Right lobe of liver (tissue), 4 donors: ENCODE measurements around the gene PDPK1.

Experiments
- POLR2A ChIP-seq: fragments of 450-650 bp; IDR thresholded peaks from one replicate; pipeline ENCODE4 v1.6.1; 2017; ENCODE audit warnings: antibody characterized with exemption, mild to moderate bottlenecking
- TF ChIP-seq, protein P1 (sequence below), 4 donors: fragments of 200-600 bp in 3 of 4; fragments of 450-650 bp in 1 of 4; IDR thresholded peaks; one replicate each; pipeline versions ENCODE4 v1.5.1 to v1.8.0; 2016 to 2022; ENCODE audit warnings: antibody characterized with exemption in 4 of 4, mild to moderate bottlenecking in 2 of 4
- donor health status: DM: no; HTN: no; CAD: no.
- donor health status: DM: no; HTN: no; CAD: no.
- donor health status: DM: no; HTN: yes; CAD: no.

DNA sequence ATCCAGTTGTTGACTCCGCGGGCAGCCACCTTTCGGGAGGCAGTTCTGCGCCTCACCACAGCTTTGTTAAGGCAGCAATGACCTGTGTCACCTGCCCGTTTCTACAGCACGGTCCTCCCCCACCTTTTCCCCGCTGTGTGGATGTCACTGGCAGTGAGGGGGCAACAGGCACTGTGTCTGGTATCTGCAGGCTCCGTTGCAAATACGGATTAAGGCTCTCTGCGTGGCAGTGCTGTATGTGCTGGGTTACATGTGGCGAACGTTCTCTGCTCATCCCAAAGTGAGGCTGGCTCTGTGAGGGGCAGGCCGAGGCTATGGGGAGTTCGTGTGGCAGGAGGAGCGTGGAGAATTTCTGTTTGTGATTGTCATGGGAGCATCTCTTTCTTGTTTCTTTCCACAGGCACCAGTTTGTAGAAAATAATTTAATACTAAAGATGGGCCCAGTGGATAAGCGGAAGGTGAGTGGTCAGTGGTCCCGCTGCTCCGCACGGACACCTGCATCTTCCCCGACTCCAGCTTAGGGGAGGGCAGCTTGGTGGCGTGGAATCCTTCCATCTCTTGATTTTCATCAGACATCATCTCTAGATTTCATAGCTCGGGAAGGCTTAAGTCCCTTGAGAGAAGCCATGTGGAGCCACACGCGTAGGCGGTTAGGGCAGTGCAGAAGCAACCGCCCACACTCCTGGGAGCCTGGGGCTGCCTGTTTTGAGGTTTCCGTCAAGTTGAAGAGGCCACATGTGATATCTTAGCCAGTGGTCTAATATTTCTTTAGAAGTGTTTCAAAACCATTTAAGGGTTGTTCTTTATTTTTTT lies 57.8 kb downstream of the PDPK1 start:
- TF ChIP-seq, protein P1, sequence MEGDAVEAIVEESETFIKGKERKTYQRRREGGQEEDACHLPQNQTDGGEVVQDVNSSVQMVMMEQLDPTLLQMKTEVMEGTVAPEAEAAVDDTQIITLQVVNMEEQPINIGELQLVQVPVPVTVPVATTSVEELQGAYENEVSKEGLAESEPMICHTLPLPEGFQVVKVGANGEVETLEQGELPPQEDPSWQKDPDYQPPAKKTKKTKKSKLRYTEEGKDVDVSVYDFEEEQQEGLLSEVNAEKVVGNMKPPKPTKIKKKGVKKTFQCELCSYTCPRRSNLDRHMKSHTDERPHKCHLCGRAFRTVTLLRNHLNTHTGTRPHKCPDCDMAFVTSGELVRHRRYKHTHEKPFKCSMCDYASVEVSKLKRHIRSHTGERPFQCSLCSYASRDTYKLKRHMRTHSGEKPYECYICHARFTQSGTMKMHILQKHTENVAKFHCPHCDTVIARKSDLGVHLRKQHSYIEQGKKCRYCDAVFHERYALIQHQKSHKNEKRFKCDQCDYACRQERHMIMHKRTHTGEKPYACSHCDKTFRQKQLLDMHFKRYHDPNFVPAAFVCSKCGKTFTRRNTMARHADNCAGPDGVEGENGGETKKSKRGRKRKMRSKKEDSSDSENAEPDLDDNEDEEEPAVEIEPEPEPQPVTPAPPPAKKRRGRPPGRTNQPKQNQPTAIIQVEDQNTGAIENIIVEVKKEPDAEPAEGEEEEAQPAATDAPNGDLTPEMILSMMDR (IDR thresholded peaks at IDR 0.05), result no peak
- TF ChIP-seq POLR2A, result no peak
